Measurements from ENCODE around the gene GRPEL1. TPM values are rescaled to one million over a fixed set of nuclear protein-coding genes. Genes with fewer than 3 reads are reported as not detected.

GRPEL1 gene
- total RNA-seq, 1 experiment from 2014 or later, result 46.6 TPM

DNA sequence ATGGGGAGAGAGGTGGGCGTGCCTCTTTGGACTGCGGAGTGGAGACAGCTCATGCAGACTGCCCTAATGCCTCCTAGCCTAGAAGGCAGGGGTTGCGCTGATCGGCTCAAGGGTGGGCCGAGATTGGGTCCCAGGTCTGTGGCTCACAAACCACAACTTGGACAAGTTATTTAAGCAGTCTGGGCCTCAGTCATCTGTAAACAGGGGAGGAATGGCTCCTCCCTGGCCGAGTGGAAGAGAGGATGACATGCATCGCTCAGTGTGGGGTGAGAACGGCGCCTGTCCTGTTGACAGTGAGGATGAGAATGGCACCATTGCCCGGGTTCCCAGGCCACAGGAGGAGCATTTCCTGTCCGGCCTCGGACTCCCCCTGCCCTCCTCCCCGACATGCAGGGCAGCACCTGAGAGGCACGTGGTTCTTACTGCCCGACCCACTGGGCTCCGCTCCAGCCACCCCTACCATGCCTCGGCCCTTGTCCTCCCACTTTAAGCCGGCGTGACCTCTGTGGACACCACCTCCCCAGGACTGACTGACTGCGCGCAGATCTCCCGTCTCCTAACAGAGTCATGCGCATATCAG, 40.3 kb upstream of the GRPEL1 start:
- H3K4me1 ChIP-seq (ENCODE audit: control insufficient read depth, insufficient read depth, low read length), result no peaks in the 10 kb centered on the region
- in situ Hi-C loops (cut with HindIII; ENCODE audit: low pct_unique_long_range_greater_than_20kb, low sequenced_read_pairs) (no loop called here), intact Hi-C loops (cut with micrococcal nuclease; ENCODE audit: unreplicated experiment) (loop anchor here (10.0 kb wide), 1 partner anchor 187 kb away; no protein-coding TSS in a partner anchor)
- TF ChIP-seq POLR2AphosphoS5 (IDR thresholded peaks at IDR 0.05; ENCODE audit: low read depth, low read length), result no peak
- TF ChIP-seq TCF7L2 (IDR thresholded peaks at IDR 0.05; ENCODE audit: low read depth, low read length), result no peak
- no peak for TF ChIP-seq REST (IDR thresholded peaks at IDR 0.05; ENCODE audit: insufficient read depth in 1 of 2, low read depth in 2 of 2, low read length in 1 of 2)
- TF ChIP-seq SIN3A (IDR thresholded peaks at IDR 0.05; ENCODE audit: borderline replicate concordance, insufficient read depth, low read depth, low read length), result no peak
- no peak for TF ChIP-seq CTCF (IDR thresholded peaks at IDR 0.05)
- no peak overlapping the region for H3K27ac ChIP-seq (ENCODE audit: low read length)
- BruUV-seq (replicated peaks), result no TSS peak
- no peaks in the 10 kb centered on the region for H3K9me3 ChIP-seq (ENCODE audit: control insufficient read depth, insufficient read depth, low read depth, low read length)
- DNase-seq (ENCODE audit: low read depth, low spot score) (no peak), ATAC-seq (no peak)
- H3K36me3 ChIP-seq (ENCODE audit: control insufficient read depth, insufficient read depth, low read length), result no peaks in the 10 kb centered on the region
- no peaks in the 10 kb centered on the region for H3K27me3 ChIP-seq (ENCODE audit: control insufficient read depth, insufficient read depth, low read length)
- H3K4me3 ChIP-seq (ENCODE audit: low read depth in 2 of 2, low read length in 2 of 2), result no peak overlapping the region
- CTCF ChIA-PET, result no interaction called here
- POLR2A ChIA-PET, result no interaction called here

DNA sequence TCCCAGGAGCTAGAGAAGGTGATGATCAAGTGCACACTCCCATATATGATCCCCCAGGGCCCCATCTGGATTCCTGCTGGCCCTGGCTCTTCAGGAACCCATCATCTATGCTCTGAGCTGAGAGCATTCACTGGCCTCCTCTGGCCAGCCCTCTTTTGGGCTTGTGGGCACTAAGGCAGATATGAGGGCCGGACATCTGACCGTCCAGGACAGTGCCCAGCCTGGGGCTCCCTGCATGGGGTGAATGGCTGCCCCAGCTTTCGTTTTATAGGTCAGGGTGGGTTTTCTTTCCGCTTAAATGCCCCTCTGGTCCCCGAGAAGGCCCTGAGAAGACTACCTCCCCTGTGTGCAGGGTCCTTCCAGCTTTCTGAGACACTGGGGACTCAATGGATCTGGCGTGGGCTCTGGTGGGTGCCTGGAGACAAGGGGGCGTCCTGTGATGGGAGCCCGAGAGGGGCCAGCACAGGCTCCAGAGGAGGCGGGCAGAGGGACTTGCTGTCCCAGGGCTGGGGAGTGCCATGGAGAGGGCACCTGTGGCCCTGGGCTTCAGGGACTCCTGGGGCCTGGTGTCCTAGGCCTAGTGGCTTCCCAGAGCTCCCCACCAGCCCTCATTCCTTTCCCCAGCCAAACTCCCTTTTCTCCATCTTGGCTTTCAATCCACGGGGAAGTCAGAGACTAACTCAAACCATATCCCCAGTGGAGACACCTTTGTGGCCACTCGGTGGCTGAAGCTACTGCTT, 39.5 kb upstream of the GRPEL1 start:
- Histone ChIP-seq H3K27me3 (ENCODE audit: control insufficient read depth, insufficient read depth, low read length) (no peaks in the 10 kb centered on the region), H3K36me3 (ENCODE audit: control insufficient read depth, insufficient read depth, low read length) (no peaks in the 10 kb centered on the region), H3K9me3 (ENCODE audit: control insufficient read depth, insufficient read depth, low read depth, low read length) (no peaks in the 10 kb centered on the region), H3K27ac (ENCODE audit: low read length) (no peak overlapping the region), H3K4me1 (ENCODE audit: control insufficient read depth, insufficient read depth, low read length) (no peaks in the 10 kb centered on the region), H3K4me3 (ENCODE audit: low read depth in 2 of 2, low read length in 2 of 2) (no peak overlapping the region)
- ChIA-PET POLR2A (no interaction called here), CTCF (no interaction called here)
- no peak for DNase-seq (ENCODE audit: low read depth, low spot score)
- no TSS peak for BruUV-seq (replicated peaks)
- in situ Hi-C loops (cut with HindIII; ENCODE audit: low pct_unique_long_range_greater_than_20kb, low sequenced_read_pairs), result no loop called here
- ATAC-seq, result no peak
- intact Hi-C loops (cut with micrococcal nuclease; ENCODE audit: unreplicated experiment), result loop anchor here (10.0 kb wide), 1 partner anchor 187 kb away; no protein-coding TSS in a partner anchor
- TF ChIP-seq CTCF (IDR thresholded peaks at IDR 0.05) (no peak), POLR2AphosphoS5 (IDR thresholded peaks at IDR 0.05; ENCODE audit: low read depth, low read length) (no peak), REST (IDR thresholded peaks at IDR 0.05; ENCODE audit: insufficient read depth in 1 of 2, low read depth in 2 of 2, low read length in 1 of 2) (no peak), TCF7L2 (IDR thresholded peaks at IDR 0.05; ENCODE audit: low read depth, low read length) (no peak), SIN3A (IDR thresholded peaks at IDR 0.05; ENCODE audit: borderline replicate concordance, insufficient read depth, low read depth, low read length) (no peak)
